Stimulated activated CD4-positive, alpha-beta T cell treated with anti-CD3 and anti-CD28 coated beads, Interleukin-1b, Interleukin-23, amount 100 ng/mL, for 1 hour (primary cell): ENCODE measurements around the gene KRTAP5-1.

Experiments
- DNase-seq, 2 donors: peaks; one replicate each; pipeline ENCODE4 v3.0.0-alpha.2; 2020; ENCODE audit warnings: low read depth in 2 of 2

The KRTAP5-1 gene

GRCh38 chr11:1560649-1561251, 24.3 kb downstream of the KRTAP5-1 start:
- no peak for DNase-seq

GRCh38 chr11:1560002-1560648, 25.0 kb downstream of the KRTAP5-1 start:
- no peak for DNase-seq

DNA sequence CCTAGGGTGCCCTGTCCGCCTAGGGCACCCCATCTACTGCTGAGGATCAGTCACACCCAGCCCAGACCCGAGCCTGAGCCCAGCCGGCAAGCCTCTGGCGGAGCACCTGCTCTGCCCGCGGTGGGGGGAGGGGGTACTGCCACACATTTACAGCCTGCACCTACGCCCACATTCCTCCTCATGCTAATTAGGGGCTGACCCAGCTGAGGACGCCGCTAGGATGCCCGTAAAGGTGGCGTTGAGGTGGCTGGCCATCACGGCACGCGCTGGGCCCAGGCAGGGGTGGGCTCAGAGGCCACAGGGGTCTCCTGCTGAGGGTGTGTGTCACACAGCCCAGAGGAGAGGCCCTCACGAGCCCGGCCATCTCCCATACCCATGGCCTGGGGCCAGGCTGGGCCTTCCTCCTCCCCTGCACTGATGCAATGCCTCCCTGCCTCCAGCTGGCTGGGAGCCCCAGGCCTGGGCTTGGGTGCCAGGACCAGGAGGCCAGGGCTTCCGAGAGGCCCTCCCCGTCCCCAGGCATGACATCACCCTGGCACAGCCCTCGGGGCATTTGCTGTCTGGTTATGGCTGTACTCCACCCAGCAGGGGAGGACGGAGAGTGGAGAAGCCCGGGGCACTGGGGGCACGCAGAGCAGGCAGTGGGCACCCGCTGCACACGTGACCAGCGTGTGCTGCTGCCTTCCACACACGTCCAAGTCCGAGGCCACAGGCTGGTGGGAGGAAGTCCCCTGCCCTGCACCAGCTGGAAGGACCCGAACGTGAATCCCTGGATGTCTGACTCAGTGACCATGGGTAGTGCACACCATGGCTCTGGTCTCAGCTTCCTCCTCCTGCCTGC, 25.8 kb downstream of the KRTAP5-1 start:
- no peak for DNase-seq

DNA sequence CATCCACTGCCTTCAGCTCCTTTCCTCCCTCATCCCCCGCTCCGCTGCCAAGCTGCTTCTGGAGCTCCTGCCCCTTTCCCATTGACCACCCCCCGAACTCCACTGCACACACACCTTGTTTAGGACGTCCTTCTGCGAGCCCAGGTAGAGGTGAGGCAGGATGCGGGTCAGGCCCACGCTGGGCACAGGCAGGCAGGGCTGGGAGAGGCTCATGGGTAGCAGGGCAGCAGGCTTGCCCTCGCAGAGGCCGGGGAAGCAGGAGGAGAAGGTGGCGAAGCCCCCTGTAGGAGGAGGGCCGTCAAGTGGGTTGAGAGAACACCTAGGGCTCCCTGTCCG, 26.3 kb downstream of the KRTAP5-1 start:
- no peak for DNase-seq

DNA sequence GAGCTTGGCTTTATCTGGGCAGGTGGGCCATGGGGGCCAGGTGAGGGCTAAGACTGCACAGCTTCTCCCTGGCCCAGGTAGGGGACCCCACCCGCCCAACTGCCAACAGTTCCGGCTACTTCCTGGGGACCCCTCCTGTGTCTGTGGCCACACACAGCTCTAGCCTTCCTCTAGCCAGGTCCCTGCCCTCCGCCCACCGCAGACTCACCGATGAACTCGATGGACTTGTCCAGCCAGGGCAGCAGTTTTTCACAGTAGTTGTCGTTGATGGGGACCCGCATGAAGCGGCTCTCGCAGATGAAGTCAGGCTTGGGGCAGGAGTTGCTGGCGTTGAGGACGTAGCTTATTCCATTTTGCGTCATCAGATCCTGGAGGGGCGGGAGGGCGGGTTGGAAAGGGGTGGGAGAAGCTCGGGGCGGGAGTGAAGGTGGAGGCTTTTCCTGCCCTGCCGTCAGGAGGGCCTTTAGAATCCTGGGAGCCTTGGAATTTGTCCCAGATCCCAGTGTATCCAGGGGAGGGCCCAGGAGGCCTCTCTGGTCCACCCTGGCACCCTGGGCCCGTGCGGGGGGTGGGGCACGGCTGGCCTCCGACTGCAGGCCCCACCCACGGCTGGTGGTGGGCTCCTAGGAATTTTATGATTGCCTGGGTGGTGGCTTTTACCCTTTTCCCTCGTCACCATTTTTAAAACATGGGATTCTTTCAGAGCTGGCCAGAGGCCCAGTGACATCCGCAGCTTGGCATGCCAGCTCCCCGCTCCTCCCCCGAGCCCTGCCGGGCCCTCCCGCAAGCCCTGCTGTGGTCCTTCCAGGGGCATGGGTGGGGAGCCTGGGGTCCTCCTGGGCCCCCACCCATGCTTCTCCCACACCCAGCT, 26.9 kb downstream of the KRTAP5-1 start:
- no peak for DNase-seq

GRCh38 chr11:1557051-1557884, 27.8 kb downstream of the KRTAP5-1 start:
- no peak for DNase-seq

GRCh38 chr11:1556278-1556902, 28.7 kb downstream of the KRTAP5-1 start:
- DNase-seq, result no peak

- no peak for DNase-seq
Observed at GRCh38 chr11:1555713-1556153, 29.4 kb downstream of the KRTAP5-1 start.

GRCh38 chr11:1554981-1555712, 29.9 kb downstream of the KRTAP5-1 start:
- no peak for DNase-seq

GRCh38 chr11:1553808-1554594, 31.1 kb downstream of the KRTAP5-1 start:
- DNase-seq, result no peak

- no peak for DNase-seq
Observed at GRCh38 chr11:1549338-1550330, 35.4 kb downstream of the KRTAP5-1 start.

DNA sequence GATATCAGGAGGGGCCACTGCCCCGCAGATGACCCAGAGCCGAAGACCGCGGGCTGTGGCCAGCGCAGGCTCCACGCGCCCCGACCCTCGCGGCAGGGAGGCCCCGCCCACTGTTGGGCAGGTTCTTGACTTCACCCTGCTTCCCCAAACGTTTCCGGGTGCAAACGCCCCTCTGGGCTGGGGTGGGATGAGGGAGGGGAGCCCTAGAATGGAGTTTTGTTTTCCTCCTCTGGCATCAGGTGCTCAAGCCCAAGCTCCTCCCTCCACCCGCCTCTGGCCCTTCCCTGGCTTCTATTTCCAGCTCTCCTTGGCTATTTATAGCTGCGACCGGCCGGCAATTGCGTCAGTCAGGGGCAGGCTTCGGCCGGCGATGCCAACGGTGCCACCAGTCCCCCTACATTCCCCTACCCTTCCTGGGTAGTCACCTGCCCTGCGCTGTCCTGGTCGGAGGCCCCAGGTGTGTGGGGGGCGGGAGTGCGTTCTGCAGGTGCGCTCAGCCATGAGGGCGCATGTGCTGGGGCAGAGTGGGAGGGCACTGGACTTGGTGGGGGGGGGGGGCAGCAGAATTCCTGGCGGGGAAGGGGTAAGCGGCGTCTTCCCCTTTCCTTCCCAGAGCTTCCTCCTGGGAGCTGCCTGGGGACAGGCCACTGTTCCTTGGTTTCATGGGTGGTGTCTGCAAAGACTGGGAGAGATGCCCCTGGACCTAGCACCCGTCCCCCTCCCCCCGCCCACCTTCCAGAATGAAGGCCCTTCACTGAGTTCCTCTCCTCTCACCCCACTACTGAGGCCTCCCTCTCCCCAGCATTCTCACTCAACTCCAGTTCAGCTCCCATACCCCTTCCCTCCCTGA, 36.6 kb downstream of the KRTAP5-1 start:
- DNase-seq, result no peak

GRCh38 chr11:1547467-1548098, 37.5 kb downstream of the KRTAP5-1 start:
- DNase-seq, result no peak

DNA sequence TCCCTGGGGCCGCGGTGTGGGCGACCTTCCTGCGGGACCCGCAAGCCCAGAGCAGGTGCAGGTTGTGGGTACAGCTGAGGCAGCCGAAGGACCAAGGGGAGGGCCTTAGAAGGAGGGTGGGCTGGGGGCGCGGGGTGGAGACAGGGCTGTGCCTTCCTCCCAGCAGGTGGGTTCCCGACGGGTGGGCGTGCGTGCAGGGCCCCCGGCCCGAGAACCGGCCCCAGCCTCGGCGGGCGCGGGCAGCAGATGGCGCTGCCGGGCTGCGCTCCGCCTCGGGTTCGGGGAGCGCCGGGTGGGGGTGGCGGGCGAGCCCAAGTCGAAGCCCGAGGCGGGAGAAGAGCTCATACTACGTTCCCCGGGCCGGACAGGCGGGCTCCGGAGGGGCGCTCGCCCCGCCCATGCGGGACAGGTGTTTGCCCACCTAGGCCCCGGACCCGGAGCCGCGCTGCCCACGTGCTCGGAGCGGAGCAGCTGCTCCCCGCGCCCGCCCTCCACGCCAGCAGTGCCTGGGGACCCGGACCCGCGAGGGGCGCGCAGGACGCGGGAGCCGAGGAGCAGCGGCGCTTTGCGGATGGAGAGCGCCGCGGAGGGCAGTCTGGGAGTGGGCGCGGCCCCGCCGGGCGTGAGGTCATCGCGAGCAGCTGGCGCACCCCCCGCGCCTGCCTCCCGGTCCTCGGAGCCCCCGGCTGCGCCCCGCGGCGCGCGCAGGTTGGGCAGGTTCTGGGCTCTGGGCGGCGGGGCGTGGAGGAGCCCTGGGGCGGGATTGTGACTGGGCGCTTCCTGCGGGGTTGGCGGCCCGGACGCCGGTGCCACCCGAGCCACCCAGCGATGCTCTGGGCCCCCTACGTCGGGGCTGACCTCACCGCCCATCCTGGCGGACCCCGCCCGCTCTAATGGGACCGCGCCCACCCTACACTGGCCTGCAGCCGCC, 38.3 kb downstream of the KRTAP5-1 start:
- peak in 1 of 2 donors; percentile 20 for DNase-seq

DNA sequence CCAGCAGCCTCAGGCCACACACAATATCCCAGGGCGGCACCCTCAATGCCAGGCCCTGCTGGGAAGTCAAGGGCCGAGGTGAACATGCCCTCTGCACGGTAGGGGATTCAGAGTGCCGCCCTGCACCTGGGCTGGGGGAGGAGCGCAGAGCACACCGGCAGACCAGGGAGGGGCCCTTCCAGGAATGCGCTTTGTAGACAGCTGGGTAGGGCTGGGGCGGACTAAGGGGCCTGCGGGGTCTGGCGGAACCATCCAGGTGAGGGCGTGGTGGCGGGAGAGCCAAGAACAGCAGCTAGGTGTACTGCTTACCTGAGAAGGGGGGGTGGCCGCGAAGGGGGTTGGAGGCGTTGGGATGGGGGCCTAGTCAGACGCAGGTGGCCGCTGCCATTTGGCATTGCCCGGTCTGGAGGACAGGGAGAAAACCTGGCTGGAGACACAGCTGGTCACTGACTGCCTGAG, 39.0 kb downstream of the KRTAP5-1 start:
- DNase-seq, result no peak
